Measurements from ENCODE around the gene RPUSD1.
A peak's percentile ranks its signal among the peaks of the same experiment; 100 is the strongest.
"Not testable (repeated sequence)": the region's sequence is repeated elsewhere in the genome, so short reads cannot be mapped to it uniquely, and the experiment has no call there.

Gene RPUSD1

GRCh38 chr16:783404-784161, 4.6 kb downstream of the RPUSD1 start:
- DNase-seq (ENCODE audit: low spot score): peak; percentile 14

- peak; percentile 40 for DNase-seq (ENCODE audit: low spot score)
These were observed 5.3 kb downstream of the RPUSD1 start for GRCh38 chr16:782766-783403.

DNA sequence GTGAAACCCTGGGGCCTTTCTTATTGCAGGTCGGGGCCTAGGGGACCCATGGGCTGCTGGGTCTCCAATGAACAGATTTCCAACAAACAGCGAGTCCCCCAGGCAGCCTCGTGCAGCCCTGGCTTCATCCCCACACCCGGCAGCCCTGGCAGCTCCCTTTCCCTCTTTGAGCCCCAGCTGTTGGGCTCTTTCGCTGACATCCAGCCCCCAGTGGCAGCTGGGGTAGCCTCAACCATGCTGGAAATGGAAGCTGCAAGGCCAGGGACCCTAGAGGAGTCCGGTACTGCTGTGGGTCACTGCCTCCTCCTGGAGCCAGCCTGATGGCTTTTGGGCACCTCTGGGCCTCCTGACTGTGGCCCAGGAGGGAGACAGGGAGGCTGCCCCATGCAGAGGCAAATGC, 5.9 kb downstream of the RPUSD1 start:
- DNase-seq (ENCODE audit: low spot score): no peak

DNA sequence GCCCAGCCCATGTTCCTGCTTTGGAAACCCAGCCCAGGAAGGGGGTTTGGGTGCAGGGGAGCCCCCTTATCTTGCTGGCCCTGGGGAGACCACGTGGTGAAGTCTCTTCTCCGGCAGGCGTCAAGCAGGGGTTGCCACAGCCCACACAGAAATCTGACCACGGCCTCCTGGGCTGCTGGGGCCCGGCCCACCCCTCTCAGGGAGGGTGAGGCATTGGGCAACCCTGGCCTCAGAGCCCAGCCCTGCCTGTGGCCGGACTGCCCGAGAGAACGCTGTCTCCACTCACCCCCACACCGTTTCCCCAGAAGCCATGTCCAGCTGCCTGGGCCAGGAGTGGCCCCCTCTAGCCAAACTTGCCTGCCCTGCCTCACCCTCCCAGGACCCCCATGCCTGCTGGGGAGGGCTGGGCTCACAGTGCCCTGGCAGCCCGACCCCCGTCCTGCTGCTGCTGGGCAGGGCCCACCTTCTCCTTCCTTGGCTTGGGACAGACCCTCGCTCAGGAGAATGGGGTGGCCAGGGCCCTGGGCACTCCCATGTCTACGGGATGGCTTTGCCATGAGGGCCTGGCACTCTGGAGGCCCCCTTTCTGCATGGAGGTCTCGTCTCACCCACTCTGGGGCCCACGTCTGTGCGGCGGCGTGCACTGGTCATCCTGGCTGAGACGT, 6.7 kb downstream of the RPUSD1 start:
- no peak for DNase-seq (ENCODE audit: low spot score)

GRCh38 chr16:780296-780695, 7.9 kb downstream of the RPUSD1 start:
- DNase-seq (ENCODE audit: low spot score): no peak

- no peak for DNase-seq (ENCODE audit: low spot score)
These were observed 8.6 kb downstream of the RPUSD1 start for GRCh38 chr16:779561-779960.

DNA sequence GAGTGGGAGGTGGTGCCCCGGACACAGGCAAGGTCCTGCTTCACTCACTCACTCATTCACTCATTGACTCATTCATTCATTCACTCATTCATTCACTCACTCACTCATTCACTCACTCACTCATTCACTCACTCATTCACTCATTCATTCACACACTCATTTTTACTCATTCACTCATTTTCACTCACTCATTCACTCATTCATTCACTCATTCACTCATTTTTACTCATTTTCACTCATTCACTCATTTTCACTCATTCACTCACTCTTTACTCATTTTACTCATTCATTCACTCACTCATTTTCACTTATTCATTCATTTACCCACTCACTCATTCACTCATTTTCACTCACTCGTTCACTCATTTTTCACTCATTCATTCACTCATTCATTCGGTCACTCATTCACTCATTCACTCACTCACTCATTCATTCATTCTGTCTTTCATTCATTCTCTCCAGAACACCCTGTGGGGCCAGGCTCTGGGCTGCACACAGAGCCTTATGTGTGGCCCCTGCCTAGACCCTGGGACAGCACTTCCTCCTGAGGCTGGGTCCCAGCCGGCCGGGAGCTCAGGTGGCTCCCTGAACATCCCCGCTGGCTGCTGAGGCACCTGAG, 9.2 kb downstream of the RPUSD1 start:
- DNase-seq (ENCODE audit: low spot score): no peak

DNA sequence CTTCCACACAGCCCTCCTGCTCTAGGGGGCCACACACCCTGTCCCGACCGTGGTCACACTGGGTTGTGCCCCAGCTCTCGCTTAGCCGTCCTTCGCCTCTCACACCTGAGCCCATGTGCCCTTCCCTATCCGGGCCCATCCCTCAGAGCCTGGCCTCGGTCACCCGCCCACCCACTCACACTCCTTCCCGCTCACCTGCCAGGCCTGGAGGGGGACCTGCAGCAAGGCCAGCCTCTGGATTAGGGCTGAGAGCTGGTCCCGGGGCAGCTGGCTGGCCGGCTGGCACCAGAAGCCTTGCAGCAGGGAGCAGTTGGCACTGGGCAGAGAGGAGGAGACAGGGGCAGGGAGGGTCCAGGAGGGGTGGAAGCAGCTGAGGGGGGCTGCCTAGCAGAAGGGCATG, 9.7 kb downstream of the RPUSD1 start:
- DNase-seq (ENCODE audit: low spot score): no peak

- peak; percentile 74 for DNase-seq (ENCODE audit: low spot score)
These were observed 10.4 kb downstream of the RPUSD1 start for GRCh38 chr16:777826-778225.

GRCh38 chr16:776824-777223, 11.4 kb downstream of the RPUSD1 start:
- no peak for DNase-seq (ENCODE audit: low spot score)

DNA sequence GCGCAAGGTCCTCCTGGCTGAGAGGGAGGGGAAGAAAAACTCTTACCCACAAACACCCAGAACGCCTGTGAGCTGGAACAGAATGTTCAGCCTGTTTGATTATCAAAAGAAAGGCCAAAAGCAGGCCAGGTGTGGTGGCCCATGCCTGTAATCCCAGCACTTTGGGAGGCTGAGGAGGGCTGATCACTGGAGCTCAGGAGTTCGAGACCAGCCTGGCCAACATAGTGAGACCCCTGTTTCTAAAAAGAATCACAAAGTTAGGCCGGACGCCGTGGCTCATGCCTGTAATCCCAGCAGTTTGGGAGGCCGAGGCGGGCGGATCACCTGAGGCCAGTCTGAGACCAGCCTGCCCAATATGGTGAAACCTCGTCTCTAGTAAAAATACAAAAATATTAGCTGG, 11.9 kb downstream of the RPUSD1 start:
- DNase-seq (ENCODE audit: low spot score): not testable (repeated sequence)

GRCh38 chr16:775236-775796, 12.9 kb downstream of the RPUSD1 start:
- no peak for DNase-seq (ENCODE audit: low spot score)

DNA sequence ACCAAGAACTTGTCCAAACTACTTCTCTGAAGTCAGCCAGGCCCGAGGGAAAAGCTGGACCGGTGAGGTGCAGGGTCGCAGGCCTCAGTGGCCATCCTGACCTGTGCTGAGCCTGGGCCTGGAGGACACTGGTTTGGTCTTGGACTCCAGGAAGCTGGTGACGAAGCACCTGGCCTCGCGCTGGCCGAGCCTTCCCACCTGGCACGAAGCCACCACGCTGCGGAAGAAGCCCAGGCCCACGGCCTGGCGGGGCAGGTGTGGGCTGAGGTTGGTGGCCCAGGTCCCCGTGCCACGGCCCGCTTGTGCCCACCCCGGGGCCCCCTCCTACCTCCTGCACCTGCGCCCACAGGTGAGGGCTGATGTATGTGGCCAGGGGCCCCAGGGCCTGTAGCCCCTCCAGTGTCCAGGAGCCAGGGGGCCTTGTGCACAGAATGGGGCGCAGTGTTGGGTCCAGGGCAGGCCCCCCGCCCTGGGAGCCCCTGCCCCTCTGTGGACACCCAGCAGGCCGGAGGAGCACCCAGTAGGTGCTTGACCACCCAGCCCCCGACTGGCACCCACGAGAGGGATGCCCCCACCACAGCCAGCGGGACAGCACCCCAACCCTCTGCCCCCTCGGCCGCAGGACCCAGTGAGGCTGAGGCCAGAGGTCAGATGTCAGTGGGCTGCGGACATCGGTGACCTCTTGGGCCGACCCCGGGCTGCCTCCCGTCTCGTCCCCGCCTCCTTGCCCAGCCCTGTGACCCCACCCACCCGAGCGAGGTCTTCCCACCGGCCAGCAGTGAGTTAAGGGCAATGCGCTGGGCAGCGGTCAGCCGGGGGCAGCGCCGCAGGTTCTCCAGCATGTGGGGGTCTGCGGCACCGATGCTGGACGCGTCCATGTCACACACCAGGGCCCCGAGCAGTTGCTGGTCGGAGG, 13.8 kb downstream of the RPUSD1 start:
- DNase-seq (ENCODE audit: low spot score): no peak

DNA sequence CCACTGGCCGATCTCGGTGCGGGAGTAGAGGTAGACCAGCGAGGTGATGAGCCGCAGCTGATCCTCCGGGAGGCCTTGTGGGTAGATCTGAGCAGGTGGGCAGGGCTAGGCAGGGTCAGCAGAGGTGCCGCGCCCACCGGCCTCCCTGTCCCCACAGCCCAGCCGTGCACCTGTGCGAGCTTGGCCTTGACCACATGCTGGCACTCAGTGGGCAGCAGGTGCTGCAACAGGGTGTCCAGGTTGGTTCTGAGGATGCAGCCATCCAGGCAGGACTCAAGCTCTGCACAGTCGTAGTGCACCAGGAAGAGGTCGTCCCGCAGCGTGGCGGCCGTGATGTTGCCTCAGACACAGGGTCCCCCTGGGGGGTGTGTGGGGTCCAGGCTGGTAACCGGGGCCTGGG, 15.2 kb downstream of the RPUSD1 start:
- no peak for DNase-seq (ENCODE audit: low spot score)

- no peak for DNase-seq (ENCODE audit: low spot score)
These were observed 17.8 kb downstream of the RPUSD1 start for GRCh38 chr16:770411-770810.

GRCh38 chr16:769934-770333, 18.2 kb downstream of the RPUSD1 start:
- no peak for DNase-seq (ENCODE audit: low spot score)

GRCh38 chr16:769184-769784, 18.9 kb downstream of the RPUSD1 start:
- no peak for DNase-seq (ENCODE audit: low spot score)

- no peak for DNase-seq (ENCODE audit: low spot score)
These were observed 19.8 kb downstream of the RPUSD1 start for GRCh38 chr16:768428-768827.

DNA sequence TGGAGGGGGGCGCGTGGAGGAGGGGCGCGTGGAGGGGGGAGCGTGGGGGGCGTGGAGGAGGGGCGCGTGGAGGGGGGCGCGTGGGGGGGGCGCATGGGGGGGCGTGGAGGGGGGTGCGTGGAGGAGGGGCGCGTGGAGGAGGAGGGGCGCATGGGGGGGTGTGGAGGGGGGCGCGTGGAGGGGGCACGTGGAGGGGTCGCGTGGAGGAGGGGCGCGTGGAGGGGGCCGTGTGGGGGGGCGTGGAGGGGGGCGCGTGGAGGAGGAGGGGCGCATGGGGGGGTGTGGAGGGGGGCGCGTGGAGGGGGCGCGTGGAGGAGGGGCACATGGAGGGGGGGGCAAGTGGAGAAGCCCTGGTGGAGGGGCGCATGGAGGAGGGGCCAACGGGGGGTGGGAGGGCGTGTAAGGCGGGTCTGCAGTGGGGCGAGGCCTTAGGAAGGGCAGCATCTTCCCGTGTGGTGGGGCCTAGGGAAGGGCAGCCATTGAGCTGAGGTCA, 20.4 kb downstream of the RPUSD1 start:
- DNase-seq (ENCODE audit: low spot score): no peak

DNA sequence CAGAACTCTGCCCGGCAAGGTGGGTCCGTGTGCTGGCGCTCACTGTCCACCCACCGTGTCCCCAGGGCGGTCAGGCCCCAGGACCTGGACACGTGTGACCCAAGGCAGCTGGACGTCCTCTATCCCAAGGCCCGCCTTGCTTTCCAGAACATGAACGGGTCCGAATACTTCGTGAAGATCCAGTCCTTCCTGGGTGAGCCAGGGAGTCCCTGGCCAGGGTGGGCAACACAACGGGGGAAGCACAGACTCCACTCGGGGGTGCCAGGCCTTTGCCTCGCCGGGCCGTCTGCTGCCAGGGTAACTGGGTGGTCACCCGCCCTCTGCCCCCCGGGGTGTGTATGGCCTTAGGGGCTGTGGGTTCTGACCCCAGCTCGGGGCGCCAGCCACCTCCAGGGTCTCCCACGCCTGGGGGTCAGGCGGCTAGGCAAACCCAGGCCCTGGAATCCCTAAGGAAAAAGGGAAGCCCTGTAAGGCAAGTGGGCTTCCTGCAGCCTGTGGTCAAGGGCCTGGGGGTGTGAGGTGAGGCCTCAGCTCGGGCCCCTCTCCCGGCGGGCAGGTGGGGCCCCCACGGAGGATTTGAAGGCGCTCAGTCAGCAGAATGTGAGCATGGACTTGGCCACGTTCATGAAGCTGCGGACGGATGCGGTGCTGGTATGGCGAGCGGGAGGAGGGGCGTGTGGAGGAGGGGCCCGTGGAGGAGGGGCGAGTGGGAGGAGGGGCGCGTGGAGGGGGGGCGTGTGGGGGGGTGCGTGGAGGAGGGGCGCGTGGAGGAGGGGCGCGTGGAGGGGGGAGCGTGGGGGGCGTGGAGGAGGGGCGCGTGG, 21.2 kb downstream of the RPUSD1 start:
- no peak for DNase-seq (ENCODE audit: low spot score)

All from kidney tubule cell (primary cell).